Measurements from ENCODE around the gene TMPO.
"Not testable (repeated sequence)": the region's sequence is repeated elsewhere in the genome, so short reads cannot be mapped to it uniquely, and the experiment has no call there.

TMPO gene

GRCh38 chr12:98511806-98512205, 3.6 kb upstream of the TMPO start:
- not testable (repeated sequence) for DNase-seq (ENCODE audit: low read depth)

- no peak for DNase-seq (ENCODE audit: low read depth)
Observed at GRCh38 chr12:98513379-98514322, 1.7 kb upstream of the TMPO start.

- no peak for DNase-seq (ENCODE audit: low read depth)
Observed at GRCh38 chr12:98514982-98515286, 456 bp upstream of the TMPO start.

GRCh38 chr12:98516111-98516873, 902 bp downstream of the TMPO start:
- peak; percentile 72 for DNase-seq (ENCODE audit: low read depth)

GRCh38 chr12:98519257-98519907, 4.0 kb downstream of the TMPO start:
- DNase-seq (ENCODE audit: low read depth): no peak

- no peak for DNase-seq (ENCODE audit: low read depth)
Observed at GRCh38 chr12:98530068-98530467, 14.7 kb downstream of the TMPO start.

- no peak for DNase-seq (ENCODE audit: low read depth)
Observed at GRCh38 chr12:98532687-98533304, 17.4 kb downstream of the TMPO start.

- DNase-seq (ENCODE audit: low read depth): no peak
Observed at GRCh38 chr12:98533723-98534251, 18.4 kb downstream of the TMPO start.

- DNase-seq (ENCODE audit: low read depth): no peak
Observed at GRCh38 chr12:98538031-98538430, 22.6 kb downstream of the TMPO start.

- no peak for DNase-seq (ENCODE audit: low read depth)
Observed at GRCh38 chr12:98543701-98544100, 28.3 kb downstream of the TMPO start.

- peak; percentile 36 for DNase-seq (ENCODE audit: low read depth)
Observed at GRCh38 chr12:98544751-98545150, 29.4 kb downstream of the TMPO start.

- DNase-seq (ENCODE audit: low read depth): no peak
Observed at GRCh38 chr12:98549371-98550110, 34.2 kb downstream of the TMPO start.

GRCh38 chr12:98551787-98552186, 36.4 kb downstream of the TMPO start:
- no peak for DNase-seq (ENCODE audit: low read depth)

GRCh38 chr12:98558097-98558496, 42.7 kb downstream of the TMPO start:
- not testable (repeated sequence) for DNase-seq (ENCODE audit: low read depth)

GRCh38 chr12:98559666-98560065, 44.3 kb downstream of the TMPO start:
- no peak for DNase-seq (ENCODE audit: low read depth)

GRCh38 chr12:98561846-98562245, 46.5 kb downstream of the TMPO start:
- DNase-seq (ENCODE audit: low read depth): no peak

GRCh38 chr12:98572010-98572409, 56.6 kb downstream of the TMPO start:
- no peak for DNase-seq (ENCODE audit: low read depth)

- no peak for DNase-seq (ENCODE audit: low read depth)
Observed at GRCh38 chr12:98574110-98574509, 58.7 kb downstream of the TMPO start.

GRCh38 chr12:98575013-98575412, 59.6 kb downstream of the TMPO start:
- no peak for DNase-seq (ENCODE audit: low read depth)

- not testable (repeated sequence) for DNase-seq (ENCODE audit: low read depth)
Observed at GRCh38 chr12:98576795-98577194, 61.4 kb downstream of the TMPO start.

- no peak for DNase-seq (ENCODE audit: low read depth)
Observed at GRCh38 chr12:98578392-98578791, 63.0 kb downstream of the TMPO start.
